ENCODE measurements around the gene TESK2. TPM values are rescaled to one million over a fixed set of nuclear protein-coding genes. Genes with fewer than 3 reads are reported as not detected.

Gene TESK2
- total and polyA plus RNA-seq, 2 of the 13 experiments (the other 11 are each of a cell fraction or from before 2014, with no cell fraction given): 5.5 to 9.6 TPM

- TF ChIP-seq, protein P1, sequence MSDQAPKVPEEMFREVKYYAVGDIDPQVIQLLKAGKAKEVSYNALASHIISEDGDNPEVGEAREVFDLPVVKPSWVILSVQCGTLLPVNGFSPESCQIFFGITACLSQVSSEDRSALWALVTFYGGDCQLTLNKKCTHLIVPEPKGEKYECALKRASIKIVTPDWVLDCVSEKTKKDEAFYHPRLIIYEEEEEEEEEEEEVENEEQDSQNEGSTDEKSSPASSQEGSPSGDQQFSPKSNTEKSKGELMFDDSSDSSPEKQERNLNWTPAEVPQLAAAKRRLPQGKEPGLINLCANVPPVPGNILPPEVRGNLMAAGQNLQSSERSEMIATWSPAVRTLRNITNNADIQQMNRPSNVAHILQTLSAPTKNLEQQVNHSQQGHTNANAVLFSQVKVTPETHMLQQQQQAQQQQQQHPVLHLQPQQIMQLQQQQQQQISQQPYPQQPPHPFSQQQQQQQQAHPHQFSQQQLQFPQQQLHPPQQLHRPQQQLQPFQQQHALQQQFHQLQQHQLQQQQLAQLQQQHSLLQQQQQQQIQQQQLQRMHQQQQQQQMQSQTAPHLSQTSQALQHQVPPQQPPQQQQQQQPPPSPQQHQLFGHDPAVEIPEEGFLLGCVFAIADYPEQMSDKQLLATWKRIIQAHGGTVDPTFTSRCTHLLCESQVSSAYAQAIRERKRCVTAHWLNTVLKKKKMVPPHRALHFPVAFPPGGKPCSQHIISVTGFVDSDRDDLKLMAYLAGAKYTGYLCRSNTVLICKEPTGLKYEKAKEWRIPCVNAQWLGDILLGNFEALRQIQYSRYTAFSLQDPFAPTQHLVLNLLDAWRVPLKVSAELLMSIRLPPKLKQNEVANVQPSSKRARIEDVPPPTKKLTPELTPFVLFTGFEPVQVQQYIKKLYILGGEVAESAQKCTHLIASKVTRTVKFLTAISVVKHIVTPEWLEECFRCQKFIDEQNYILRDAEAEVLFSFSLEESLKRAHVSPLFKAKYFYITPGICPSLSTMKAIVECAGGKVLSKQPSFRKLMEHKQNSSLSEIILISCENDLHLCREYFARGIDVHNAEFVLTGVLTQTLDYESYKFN (CRISPR knock-in tag; conservative IDR thresholded peaks at IDR 0.05): peak; percentile 72
- TF ChIP-seq ZNF337 (CRISPR knock-in tag; IDR thresholded peaks at IDR 0.05; ENCODE audit: borderline replicate concordance, low read depth) (0 out of 2 replicates have a peak, but pooled peaks have one; percentile 31), ZNF256 (CRISPR knock-in tag; conservative IDR thresholded peaks at IDR 0.05) (no peak), NR2F2 (IDR thresholded peaks at IDR 0.05; ENCODE audit: borderline replicate concordance, low read depth) (peak; percentile 57), ZNF24 (IDR thresholded peaks at IDR 0.05) (no peak; the same call in 1 of the 2 replicates), MYC (CRISPR knock-in tag; IDR thresholded peaks at IDR 0.05; ENCODE audit: borderline replicate concordance) (no peak; the same call in 1 of the 2 replicates), SPEN (CRISPR knock-in tag; IDR thresholded peaks at IDR 0.05; ENCODE audit: low read depth) (peak; percentile 11; the same call in 1 of the 2 replicates), CHD4 (IDR thresholded peaks at IDR 0.05; ENCODE audit: borderline replicate concordance, low read length) (no peak), NCOA1 (CRISPR knock-in tag; IDR thresholded peaks at IDR 0.05) (no peak), ZNF10 (CRISPR knock-in tag; IDR thresholded peaks at IDR 0.05; ENCODE audit: borderline replicate concordance, low read depth) (no peak), TBP (CRISPR knock-in tag; IDR thresholded peaks at IDR 0.05) (no peak), IRF9 (CRISPR knock-in tag; IDR thresholded peaks at IDR 0.05; ENCODE audit: borderline replicate concordance) (no peak), MZF1 (CRISPR knock-in tag; IDR thresholded peaks at IDR 0.05; ENCODE audit: borderline replicate concordance) (no peak), HOMEZ (CRISPR knock-in tag; IDR thresholded peaks at IDR 0.05; ENCODE audit: low read depth) (no peak), ZNF850 (CRISPR knock-in tag; conservative IDR thresholded peaks at IDR 0.05) (no peak)
- TF ChIP-seq, protein P2, sequence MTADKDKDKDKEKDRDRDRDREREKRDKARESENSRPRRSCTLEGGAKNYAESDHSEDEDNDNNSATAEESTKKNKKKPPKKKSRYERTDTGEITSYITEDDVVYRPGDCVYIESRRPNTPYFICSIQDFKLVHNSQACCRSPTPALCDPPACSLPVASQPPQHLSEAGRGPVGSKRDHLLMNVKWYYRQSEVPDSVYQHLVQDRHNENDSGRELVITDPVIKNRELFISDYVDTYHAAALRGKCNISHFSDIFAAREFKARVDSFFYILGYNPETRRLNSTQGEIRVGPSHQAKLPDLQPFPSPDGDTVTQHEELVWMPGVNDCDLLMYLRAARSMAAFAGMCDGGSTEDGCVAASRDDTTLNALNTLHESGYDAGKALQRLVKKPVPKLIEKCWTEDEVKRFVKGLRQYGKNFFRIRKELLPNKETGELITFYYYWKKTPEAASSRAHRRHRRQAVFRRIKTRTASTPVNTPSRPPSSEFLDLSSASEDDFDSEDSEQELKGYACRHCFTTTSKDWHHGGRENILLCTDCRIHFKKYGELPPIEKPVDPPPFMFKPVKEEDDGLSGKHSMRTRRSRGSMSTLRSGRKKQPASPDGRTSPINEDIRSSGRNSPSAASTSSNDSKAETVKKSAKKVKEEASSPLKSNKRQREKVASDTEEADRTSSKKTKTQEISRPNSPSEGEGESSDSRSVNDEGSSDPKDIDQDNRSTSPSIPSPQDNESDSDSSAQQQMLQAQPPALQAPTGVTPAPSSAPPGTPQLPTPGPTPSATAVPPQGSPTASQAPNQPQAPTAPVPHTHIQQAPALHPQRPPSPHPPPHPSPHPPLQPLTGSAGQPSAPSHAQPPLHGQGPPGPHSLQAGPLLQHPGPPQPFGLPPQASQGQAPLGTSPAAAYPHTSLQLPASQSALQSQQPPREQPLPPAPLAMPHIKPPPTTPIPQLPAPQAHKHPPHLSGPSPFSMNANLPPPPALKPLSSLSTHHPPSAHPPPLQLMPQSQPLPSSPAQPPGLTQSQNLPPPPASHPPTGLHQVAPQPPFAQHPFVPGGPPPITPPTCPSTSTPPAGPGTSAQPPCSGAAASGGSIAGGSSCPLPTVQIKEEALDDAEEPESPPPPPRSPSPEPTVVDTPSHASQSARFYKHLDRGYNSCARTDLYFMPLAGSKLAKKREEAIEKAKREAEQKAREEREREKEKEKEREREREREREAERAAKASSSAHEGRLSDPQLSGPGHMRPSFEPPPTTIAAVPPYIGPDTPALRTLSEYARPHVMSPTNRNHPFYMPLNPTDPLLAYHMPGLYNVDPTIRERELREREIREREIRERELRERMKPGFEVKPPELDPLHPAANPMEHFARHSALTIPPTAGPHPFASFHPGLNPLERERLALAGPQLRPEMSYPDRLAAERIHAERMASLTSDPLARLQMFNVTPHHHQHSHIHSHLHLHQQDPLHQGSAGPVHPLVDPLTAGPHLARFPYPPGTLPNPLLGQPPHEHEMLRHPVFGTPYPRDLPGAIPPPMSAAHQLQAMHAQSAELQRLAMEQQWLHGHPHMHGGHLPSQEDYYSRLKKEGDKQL (CRISPR knock-in tag; IDR thresholded peaks at IDR 0.05; ENCODE audit: low read depth): no peak
- TF ChIP-seq, protein P3, sequence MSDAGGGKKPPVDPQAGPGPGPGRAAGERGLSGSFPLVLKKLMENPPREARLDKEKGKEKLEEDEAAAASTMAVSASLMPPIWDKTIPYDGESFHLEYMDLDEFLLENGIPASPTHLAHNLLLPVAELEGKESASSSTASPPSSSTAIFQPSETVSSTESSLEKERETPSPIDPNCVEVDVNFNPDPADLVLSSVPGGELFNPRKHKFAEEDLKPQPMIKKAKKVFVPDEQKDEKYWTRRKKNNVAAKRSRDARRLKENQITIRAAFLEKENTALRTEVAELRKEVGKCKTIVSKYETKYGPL (CRISPR knock-in tag; IDR thresholded peaks at IDR 0.05): no peak
Observed at GRCh38 chr1:45297666-45298356, 193.2 kb downstream of the TESK2 start (continued).
